H9 (cell line): ENCODE results near the gene RSPRY1. TPM values are rescaled to one million over a fixed set of nuclear protein-coding genes. Genes with fewer than 3 reads are reported as not detected.

Experiments
- DNase-seq: peaks from one replicate; pipeline ENCODE4 v3.0.0-alpha.2; 2017
- H2AFZ ChIP-seq: one replicate; pipeline ENCODE4 v1.6.1; 2013; ENCODE audit warnings: mild to moderate bottlenecking, low read length, control low read depth, moderate library complexity
- H2AK5ac ChIP-seq: 2 replicates; pipeline ENCODE4 v1.6.1; 2013; ENCODE audit warnings: low read length, control low read depth, mixed read lengths; ENCODE audit not compliant: insufficient read length
- H2BK120ac ChIP-seq: one replicate; pipeline ENCODE4 v1.6.1; 2013; ENCODE audit warnings: low read depth, mild to moderate bottlenecking, low read length, control low read depth, inconsistent platforms; ENCODE audit not compliant: poor library complexity, severe bottlenecking
- H2BK12ac ChIP-seq: 2 replicates; pipeline ENCODE4 v1.6.1; 2013; ENCODE audit warnings: low read length, control low read depth, mixed read lengths, low read depth; ENCODE audit not compliant: insufficient read length
- H2BK15ac ChIP-seq: 2 replicates; pipeline ENCODE4 v1.6.1; 2013; ENCODE audit warnings: low read depth, low read length, control low read depth
- H2BK20ac ChIP-seq: one replicate; pipeline ENCODE4 v1.6.1; 2013; ENCODE audit warnings: low read depth, mild to moderate bottlenecking, low read length, control low read depth, inconsistent platforms; ENCODE audit not compliant: poor library complexity, severe bottlenecking
- H2BK5ac ChIP-seq: 2 replicates; pipeline ENCODE4 v1.6.1; 2013; ENCODE audit warnings: low read length, control low read depth, mixed read lengths; ENCODE audit not compliant: insufficient read length
- H3K14ac ChIP-seq: 2 replicates; pipeline ENCODE4 v1.6.1; 2013; ENCODE audit warnings: low read length, control low read depth; ENCODE audit not compliant: insufficient read depth
- H3K18ac ChIP-seq: 2 replicates; pipeline ENCODE4 v1.6.1; 2013; ENCODE audit warnings: low read depth, mild to moderate bottlenecking, mixed read lengths, low read length, control low read depth; ENCODE audit not compliant: insufficient read length
- H3K23ac ChIP-seq: 2 replicates; pipeline ENCODE4 v1.6.1; 2013; ENCODE audit warnings: low read length, control low read depth, mixed read lengths, low read depth; ENCODE audit not compliant: insufficient read length
- H3K23me2 ChIP-seq: 2 replicates; pipeline ENCODE4 v1.6.1; 2013; ENCODE audit warnings: low read depth, mild to moderate bottlenecking, mixed read lengths, low read length, control low read depth; ENCODE audit not compliant: insufficient read length, poor library complexity, severe bottlenecking
- H3K27ac ChIP-seq: 2 replicates; pipeline ENCODE4 v1.5.1; 2013; ENCODE audit warnings: low read length, control low read depth, mixed read lengths, low read depth; ENCODE audit not compliant: insufficient read length
- H3K27me3 ChIP-seq: 2 replicates; pipeline ENCODE4 v1.6.1; 2013; ENCODE audit warnings: low read length, control low read depth, inconsistent platforms; ENCODE audit not compliant: insufficient read depth
- H3K4ac ChIP-seq: 2 replicates; pipeline ENCODE4 v1.6.1; 2013; ENCODE audit warnings: low read depth, mild to moderate bottlenecking, control low read depth, inconsistent platforms, low read length, moderate library complexity
- H3K4me1 ChIP-seq: 2 replicates; pipeline ENCODE4 v1.6.1; 2013; ENCODE audit warnings: low read length, control low read depth, inconsistent platforms; ENCODE audit not compliant: insufficient read depth
- H3K4me2 ChIP-seq: 2 replicates; pipeline ENCODE4 v1.6.1; 2013; ENCODE audit warnings: low read length, control low read depth, mixed read lengths; ENCODE audit not compliant: insufficient read length, insufficient read depth
- H3K56ac ChIP-seq: 2 replicates; pipeline ENCODE4 v1.6.1; 2013; ENCODE audit warnings: low read depth, mild to moderate bottlenecking, mixed read lengths, low read length, control low read depth; ENCODE audit not compliant: insufficient read length
- H3K79me1 ChIP-seq: 2 replicates; pipeline ENCODE4 v1.6.1; 2013; ENCODE audit warnings: low read depth, mild to moderate bottlenecking, moderate library complexity, low read length, control low read depth, inconsistent platforms; ENCODE audit not compliant: insufficient read depth, poor library complexity, severe bottlenecking
- H3K79me2 ChIP-seq: 2 replicates; pipeline ENCODE4 v1.6.1; 2013; ENCODE audit warnings: low read length, control low read depth, inconsistent platforms; ENCODE audit not compliant: insufficient read depth
- H3K9ac ChIP-seq: 2 replicates; pipeline ENCODE4 v1.6.1; 2013; ENCODE audit warnings: low read length, control low read depth, mixed read lengths; ENCODE audit not compliant: insufficient read length; ENCODE audit errors: extremely low read depth
- H3K9me3 ChIP-seq: one replicate; pipeline ENCODE4 v1.6.1; 2013; ENCODE audit warnings: low read depth, low read length, inconsistent platforms; ENCODE audit not compliant: control insufficient read depth
- H3T11ph ChIP-seq: one replicate; pipeline ENCODE4 v1.6.1; 2013; ENCODE audit warnings: mild to moderate bottlenecking, low read length, control low read depth, inconsistent platforms
- H4K20me1 ChIP-seq: one replicate; pipeline ENCODE4 v1.6.1; 2013; ENCODE audit not compliant: control insufficient read depth, insufficient read length, insufficient read depth
- H4K5ac ChIP-seq: 2 replicates; pipeline ENCODE4 v1.6.1; 2013; ENCODE audit warnings: low read depth, mild to moderate bottlenecking, mixed read lengths, low read length, control low read depth; ENCODE audit not compliant: insufficient read length
- H4K8ac ChIP-seq: replicated peaks from 2 replicates; pipeline ENCODE4 v1.6.1; 2013; ENCODE audit warnings: low read length, control low read depth, mixed read lengths, low read depth; ENCODE audit not compliant: insufficient read length
- H4K91ac ChIP-seq: 2 replicates; pipeline ENCODE4 v1.6.1; 2013; ENCODE audit warnings: low read depth, mild to moderate bottlenecking, moderate library complexity, mixed read lengths, low read length, control low read depth; ENCODE audit not compliant: insufficient read length
- H3K27ac Mint-ChIP-seq, 3 experiments: 2 replicates in 2 of 3; 3 replicates in 1 of 3; pipeline ENCODE4 v1.8.0; 2020 to 2021; ENCODE audit warnings: mixed read lengths in 3 of 3, mild to moderate bottlenecking in 1 of 3, moderate library complexity in 1 of 3
- H3K27me3 Mint-ChIP-seq: 2 replicates; pipeline ENCODE4 v1.8.0; 2021; ENCODE audit warnings: low read depth, mild to moderate bottlenecking, moderate library complexity, mixed read lengths
- H3K36me3 Mint-ChIP-seq, 3 experiments: 2 replicates in 2 of 3; 3 replicates in 1 of 3; pipeline ENCODE4 v1.8.0; 2020 to 2021; ENCODE audit warnings: low read depth in 3 of 3, mixed read lengths in 3 of 3; ENCODE audit not compliant: insufficient read depth in 1 of 3
- H3K4me1 Mint-ChIP-seq, 2 experiments: 2 replicates each; pipeline ENCODE4 v1.8.0; 2020; ENCODE audit warnings: mixed read lengths in 2 of 2
- H3K4me3 Mint-ChIP-seq, 2 experiments: 2 replicates in 1 of 2; 3 replicates in 1 of 2; pipeline ENCODE4 v1.8.0; 2020 to 2021; ENCODE audit warnings: mild to moderate bottlenecking in 2 of 2, mixed read lengths in 2 of 2, moderate library complexity in 1 of 2
- H3K9me3 Mint-ChIP-seq, 2 experiments: 2 replicates in 1 of 2; 3 replicates in 1 of 2; pipeline ENCODE4 v1.8.0; 2020; ENCODE audit warnings: mild to moderate bottlenecking in 2 of 2, mixed read lengths in 2 of 2, moderate library complexity in 1 of 2
- CTCF ChIP-seq: fragments of 200-600 bp; sonication (generic); conservative IDR thresholded peaks from 3 replicates; pipeline ENCODE4 v1.8.0; 2021; ENCODE audit warnings: antibody characterized with exemption, mild to moderate bottlenecking
- WGBS: extraction: QIAGEN DNeasy Blood & Tissue Kit; methylation state at CpG from one replicate; pipeline ENCODE4 v1.1.7; 2013; ENCODE audit warnings: missing lambda C conversion rate, low lambda C conversion rate, mixed read lengths; ENCODE audit not compliant: insufficient read length; ENCODE audit errors: extremely low coverage; 5-methylcytosine and 5-hydroxymethylcytosine counted together
- total RNA-seq: library from RNA; stranded (reverse); gene quantifications from 2 replicates; pipeline ENCODE4 v1.2.1, GENCODE V29; 2021

Gene RSPRY1
- total RNA-seq, 1 experiment from 2014 or later = 36.1 TPM

GRCh38 chr16:57256601-57257395 lies 70.7 kb downstream of the RSPRY1 start:
- no peak overlapping the region for H3K18ac ChIP-seq
- no peaks in the 10 kb centered on the region for H3K79me2 ChIP-seq
- H3K23me2 ChIP-seq = no peaks in the 10 kb centered on the region
- H3K79me1 ChIP-seq = no peaks in the 10 kb centered on the region
- peaks cover 13% of the 10 kb centered on the region in 2 experiments for H3K4me1 Mint-ChIP-seq
- H3K9ac ChIP-seq = no peak overlapping the region
- no peak overlapping the region for H3K23ac ChIP-seq
- peaks cover 6% of the 10 kb centered on the region for H3K9me3 ChIP-seq
- peaks cover 10 to 13% (median 13%) of the 10 kb centered on the region in 3 experiments for H3K36me3 Mint-ChIP-seq
- H2BK120ac ChIP-seq = no peak overlapping the region
- no peak overlapping the region for H3K56ac ChIP-seq
- no peak overlapping the region; the same call in 1 of the 2 replicates for H3K14ac ChIP-seq
- TF ChIP-seq CTCF = no peak
- H2BK20ac ChIP-seq = no peak overlapping the region
- H3K27me3 ChIP-seq = no peaks in the 10 kb centered on the region
- no peak overlapping the region for H3K4ac ChIP-seq
- H4K8ac ChIP-seq = no peak overlapping the region
- DNase-seq = no peak
- H2AFZ ChIP-seq = no peak overlapping the region
- H4K5ac ChIP-seq = no peak overlapping the region
- peaks cover 3% of the 10 kb centered on the region for H3K4me1 ChIP-seq
- WGBS = no CpG with 5 or more reads among the region's 16 CpGs
- H3T11ph ChIP-seq = no peak overlapping the region
- H4K91ac ChIP-seq = no peak overlapping the region
- H3K4me3 Mint-ChIP-seq = no peak overlapping the region
- no peaks in the 10 kb centered on the region for H4K20me1 ChIP-seq
- no peak overlapping the region for H2AK5ac ChIP-seq
- H3K27ac ChIP-seq = no peak overlapping the region
- H3K4me2 ChIP-seq = no peak overlapping the region
- no peaks in the 10 kb centered on the region; the same call in 1 of the 2 replicates for H3K27me3 Mint-ChIP-seq
- peaks cover 0 to 4% of the 10 kb centered on the region in 2 experiments; a peak in 3 of 5 replicates for H3K9me3 Mint-ChIP-seq
- H3K27ac Mint-ChIP-seq = no peak overlapping the region; a peak in 1 of 7 replicates
- no peak overlapping the region for H2BK12ac ChIP-seq
- no peak overlapping the region for H2BK5ac ChIP-seq
- H2BK15ac ChIP-seq = no peak overlapping the region
